ENCODE data around the gene STK17A. TPM values are rescaled to one million over a fixed set of nuclear protein-coding genes. Genes with fewer than 3 reads are reported as not detected.

STK17A gene
- polyA plus RNA-seq, 3 donors, result 2.8 to 14.1 (median 9.5) TPM

- Mint-ChIP-seq H3K4me3 (no peak overlapping the region), H3K27me3 (ENCODE audit: low read depth in 3 of 3) (peaks cover 0 to 1% (median 0%) of the 10 kb centered on the region in 3 donors), H3K27ac (peak overlapping the region in 2 of 7 donors; percentile 27 to 76), H3K9me3 (no peaks in the 10 kb centered on the region), H3K4me1 (no peaks in the 10 kb centered on the region), H3K36me3 (peaks cover 83 to 94% of the 10 kb centered on the region in 2 donors)
- no peak overlapping the region for H3K4me3 ChIP-seq (replicated peaks in 1 of 3; ENCODE audit: low read depth in 2 of 3, low read length in 3 of 3)
- no peaks in the 10 kb centered on the region for H3K27me3 ChIP-seq (ENCODE audit: control insufficient read depth in 2 of 2, insufficient read depth in 2 of 2, low read length in 2 of 2)
- no peak overlapping the region for H3K4me2 ChIP-seq (replicated peaks; ENCODE audit: extremely low read depth, low read length, poor library complexity, severe bottlenecking)
- no peak overlapping the region for H2AFZ ChIP-seq (ENCODE audit: insufficient read depth, low read depth, low read length, poor library complexity, severe bottlenecking)
- H3K9ac ChIP-seq (ENCODE audit: insufficient read depth, low read length, poor library complexity, severe bottlenecking), result no peak overlapping the region
- no peaks in the 10 kb centered on the region for H4K20me1 ChIP-seq (ENCODE audit: insufficient read depth, low read length)
- peaks cover 77 to 97% of the 10 kb centered on the region in 2 donors for H3K36me3 ChIP-seq (replicated peaks in 1 of 2; ENCODE audit: control insufficient read depth in 1 of 2, insufficient read depth in 2 of 2, low read length in 2 of 2)
- no peaks in the 10 kb centered on the region for H3K4me1 ChIP-seq (ENCODE audit: control insufficient read depth in 1 of 2, insufficient read depth in 2 of 2, low read length in 2 of 2)
- H3K27ac ChIP-seq (ENCODE audit: low read depth in 1 of 2, low read length in 2 of 2), result no peak overlapping the region
- 100% methylated on average over 1 of the region's 6 CpGs for WGBS (ENCODE audit: insufficient coverage)
- H3K9me3 ChIP-seq (replicated peaks in 1 of 2; ENCODE audit: control insufficient read depth in 1 of 2, insufficient read depth in 1 of 2, low read length in 2 of 2), result no peaks in the 10 kb centered on the region
- no peaks in the 10 kb centered on the region for H3K79me2 ChIP-seq (ENCODE audit: insufficient read depth, low read length)
- intact Hi-C loops (cut with micrococcal nuclease), result no loop called here
- TF ChIP-seq CTCF (IDR thresholded peaks at IDR 0.05), result no peak
- DNase-seq, result no peak
These were observed 57.1 kb downstream of the STK17A start for GRCh38 chr7:43639858-43640491.

GRCh38 chr7:43640679-43641078 lies 57.8 kb downstream of the STK17A start:
- H3K27me3 ChIP-seq (ENCODE audit: control insufficient read depth in 2 of 2, insufficient read depth in 2 of 2, low read length in 2 of 2), result no peaks in the 10 kb centered on the region
- TF ChIP-seq CTCF (IDR thresholded peaks at IDR 0.05), result no peak
- H3K9me3 ChIP-seq (replicated peaks in 1 of 2; ENCODE audit: control insufficient read depth in 1 of 2, insufficient read depth in 1 of 2, low read length in 2 of 2), result no peaks in the 10 kb centered on the region
- no peaks in the 10 kb centered on the region for H3K9me3 Mint-ChIP-seq
- H3K9ac ChIP-seq (ENCODE audit: insufficient read depth, low read length, poor library complexity, severe bottlenecking), result no peak overlapping the region
- H3K36me3 Mint-ChIP-seq, result peaks cover 84 to 94% of the 10 kb centered on the region in 2 donors
- intact Hi-C loops (cut with micrococcal nuclease), result no loop called here
- no peak overlapping the region for H3K4me3 ChIP-seq (replicated peaks in 1 of 3; ENCODE audit: low read depth in 2 of 3, low read length in 3 of 3)
- H3K79me2 ChIP-seq (ENCODE audit: insufficient read depth, low read length), result no peaks in the 10 kb centered on the region
- H2AFZ ChIP-seq (ENCODE audit: insufficient read depth, low read depth, low read length, poor library complexity, severe bottlenecking), result no peak overlapping the region
- no CpG with 5 or more reads among the region's 3 CpGs for WGBS (ENCODE audit: insufficient coverage)
- H3K27ac Mint-ChIP-seq, result peak overlapping the region in 1 of 7 donors; percentile 16
- H3K27ac ChIP-seq (ENCODE audit: low read depth in 1 of 2, low read length in 2 of 2), result no peak overlapping the region
- DNase-seq, result no peak
- peaks cover 0 to 1% (median 0%) of the 10 kb centered on the region in 3 donors for H3K27me3 Mint-ChIP-seq (ENCODE audit: low read depth in 3 of 3)
- H3K36me3 ChIP-seq (replicated peaks in 1 of 2; ENCODE audit: control insufficient read depth in 1 of 2, insufficient read depth in 2 of 2, low read length in 2 of 2), result peaks cover 73 to 98% of the 10 kb centered on the region in 2 donors
- no peaks in the 10 kb centered on the region for H3K4me1 ChIP-seq (ENCODE audit: control insufficient read depth in 1 of 2, insufficient read depth in 2 of 2, low read length in 2 of 2)
- no peaks in the 10 kb centered on the region for H4K20me1 ChIP-seq (ENCODE audit: insufficient read depth, low read length)
- no peak overlapping the region for H3K4me3 Mint-ChIP-seq
- H3K4me2 ChIP-seq (replicated peaks; ENCODE audit: extremely low read depth, low read length, poor library complexity, severe bottlenecking), result no peak overlapping the region
- H3K4me1 Mint-ChIP-seq, result no peaks in the 10 kb centered on the region

All from CD14-positive monocyte (primary cell).